Transverse colon (tissue), 4 donors: ENCODE results near the gene EVA1C.

Source experiments
- POLR2A ChIP-seq: fragments of 450-650 bp; IDR thresholded peaks from one replicate; pipeline ENCODE4 v1.6.1; 2016; ENCODE audit warnings: antibody characterized with exemption, mild to moderate bottlenecking, moderate library complexity
- POLR2AphosphoS5 ChIP-seq, 3 donors: sonication (generic); formaldehyde crosslinking; IDR thresholded peaks; one replicate each; pipeline ENCODE4 v1.6.1; 2016; ENCODE audit warnings: antibody characterized with exemption in 3 of 3
- TF ChIP-seq, protein P1 (sequence below), 5 experiments: fragments of 200-600 bp in 3 of 5; fragments of 450-650 bp in 2 of 5; sonication (generic) in 3 of 5; IDR thresholded peaks; 1 replicate in 2 of 5; 2 replicates in 3 of 5; pipeline ENCODE4 v1.5.1; 2016 to 2017; ENCODE audit warnings: antibody characterized with exemption in 5 of 5, inconsistent platforms in 3 of 5, mild to moderate bottlenecking in 2 of 5, moderate library complexity in 1 of 5

GRCh38 chr21:32410916-32411315 lies 1.6 kb upstream of the EVA1C start:
- TF ChIP-seq, protein P1, sequence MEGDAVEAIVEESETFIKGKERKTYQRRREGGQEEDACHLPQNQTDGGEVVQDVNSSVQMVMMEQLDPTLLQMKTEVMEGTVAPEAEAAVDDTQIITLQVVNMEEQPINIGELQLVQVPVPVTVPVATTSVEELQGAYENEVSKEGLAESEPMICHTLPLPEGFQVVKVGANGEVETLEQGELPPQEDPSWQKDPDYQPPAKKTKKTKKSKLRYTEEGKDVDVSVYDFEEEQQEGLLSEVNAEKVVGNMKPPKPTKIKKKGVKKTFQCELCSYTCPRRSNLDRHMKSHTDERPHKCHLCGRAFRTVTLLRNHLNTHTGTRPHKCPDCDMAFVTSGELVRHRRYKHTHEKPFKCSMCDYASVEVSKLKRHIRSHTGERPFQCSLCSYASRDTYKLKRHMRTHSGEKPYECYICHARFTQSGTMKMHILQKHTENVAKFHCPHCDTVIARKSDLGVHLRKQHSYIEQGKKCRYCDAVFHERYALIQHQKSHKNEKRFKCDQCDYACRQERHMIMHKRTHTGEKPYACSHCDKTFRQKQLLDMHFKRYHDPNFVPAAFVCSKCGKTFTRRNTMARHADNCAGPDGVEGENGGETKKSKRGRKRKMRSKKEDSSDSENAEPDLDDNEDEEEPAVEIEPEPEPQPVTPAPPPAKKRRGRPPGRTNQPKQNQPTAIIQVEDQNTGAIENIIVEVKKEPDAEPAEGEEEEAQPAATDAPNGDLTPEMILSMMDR (IDR thresholded peaks at IDR 0.05): no peak
- no peak for TF ChIP-seq POLR2A
- TF ChIP-seq POLR2AphosphoS5 (IDR thresholded peaks at IDR 0.05): no peak
